ENCODE results near the gene TPRN. TPM values are rescaled to one million over a fixed set of nuclear protein-coding genes. Genes with fewer than 3 reads are reported as not detected.

The TPRN gene
- total RNA-seq, 1 experiment from 2014 or later = 17.6 TPM

DNA sequence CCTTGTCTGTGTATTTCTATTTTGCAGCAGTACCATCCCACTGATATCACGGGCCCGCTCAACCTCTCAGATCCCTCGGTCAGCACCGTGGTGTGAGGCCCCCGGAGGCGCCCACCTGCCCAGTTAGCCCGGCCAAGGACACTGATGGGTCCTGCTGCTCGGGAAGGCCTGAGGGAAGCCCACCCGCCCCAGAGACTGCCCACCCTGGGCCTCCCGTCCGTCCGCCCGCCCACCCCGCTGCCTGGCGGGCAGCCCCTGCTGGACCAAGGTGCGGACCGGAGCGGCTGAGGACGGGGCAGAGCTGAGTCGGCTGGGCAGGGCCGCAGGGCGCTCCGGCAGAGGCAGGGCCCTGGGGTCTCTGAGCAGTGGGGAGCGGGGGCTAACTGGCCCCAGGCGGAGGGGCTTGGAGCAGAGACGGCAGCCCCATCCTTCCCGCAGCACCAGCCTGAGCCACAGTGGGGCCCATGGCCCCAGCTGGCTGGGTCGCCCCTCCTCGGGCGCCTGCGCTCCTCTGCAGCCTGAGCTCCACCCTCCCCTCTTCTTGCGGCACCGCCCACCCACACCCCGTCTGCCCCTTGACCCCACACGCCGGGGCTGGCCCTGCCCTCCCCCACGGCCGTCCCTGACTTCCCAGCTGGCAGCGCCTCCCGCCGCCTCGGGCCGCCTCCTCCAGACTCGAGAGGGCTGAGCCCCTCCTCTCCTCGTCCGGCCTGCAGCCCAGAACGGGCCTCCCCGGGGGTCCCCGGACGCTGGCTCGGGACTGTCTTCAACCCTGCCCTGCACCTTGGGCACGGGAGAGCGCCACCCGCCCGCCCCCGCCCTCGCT, 32.6 kb downstream of the TPRN start:
- DNase-seq (ENCODE audit: low spot score) = peak; percentile 51
- in situ Hi-C loops (cut with HindIII; ENCODE audit: low sequenced_read_pairs) = loop anchor here (25.0 kb wide), 1 partner anchor 231 kb away; the partner anchor contains the start of genes C8G and FBXW5

DNA sequence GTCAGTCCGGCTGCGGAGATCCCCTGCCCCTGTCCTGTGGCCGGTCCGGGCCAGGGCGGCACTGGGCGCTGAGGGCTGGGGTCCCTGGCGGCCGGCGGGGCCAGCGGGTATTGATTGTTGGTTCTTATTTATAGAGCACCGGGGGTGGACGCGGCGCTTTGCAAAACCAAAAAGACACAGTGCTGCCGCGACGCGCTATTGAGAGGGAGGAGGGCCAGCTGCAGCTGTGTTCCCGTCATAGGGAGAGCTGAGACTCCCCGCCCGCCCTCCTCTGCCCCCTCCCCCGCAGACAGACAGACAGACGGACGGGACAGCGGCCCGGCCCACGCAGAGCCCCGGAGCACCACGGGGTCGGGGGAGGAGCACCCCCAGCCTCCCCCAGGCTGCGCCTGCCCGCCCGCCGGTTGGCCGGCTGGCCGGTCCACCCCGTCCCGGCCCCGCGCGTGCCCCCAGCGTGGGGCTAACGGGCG, 33.2 kb downstream of the TPRN start:
- in situ Hi-C loops (cut with HindIII; ENCODE audit: low sequenced_read_pairs) = loop anchor here (25.0 kb wide), 1 partner anchor 230 kb away; the partner anchor contains the start of genes C8G and FBXW5
- peak; percentile 45 for DNase-seq (ENCODE audit: low spot score)

DNA sequence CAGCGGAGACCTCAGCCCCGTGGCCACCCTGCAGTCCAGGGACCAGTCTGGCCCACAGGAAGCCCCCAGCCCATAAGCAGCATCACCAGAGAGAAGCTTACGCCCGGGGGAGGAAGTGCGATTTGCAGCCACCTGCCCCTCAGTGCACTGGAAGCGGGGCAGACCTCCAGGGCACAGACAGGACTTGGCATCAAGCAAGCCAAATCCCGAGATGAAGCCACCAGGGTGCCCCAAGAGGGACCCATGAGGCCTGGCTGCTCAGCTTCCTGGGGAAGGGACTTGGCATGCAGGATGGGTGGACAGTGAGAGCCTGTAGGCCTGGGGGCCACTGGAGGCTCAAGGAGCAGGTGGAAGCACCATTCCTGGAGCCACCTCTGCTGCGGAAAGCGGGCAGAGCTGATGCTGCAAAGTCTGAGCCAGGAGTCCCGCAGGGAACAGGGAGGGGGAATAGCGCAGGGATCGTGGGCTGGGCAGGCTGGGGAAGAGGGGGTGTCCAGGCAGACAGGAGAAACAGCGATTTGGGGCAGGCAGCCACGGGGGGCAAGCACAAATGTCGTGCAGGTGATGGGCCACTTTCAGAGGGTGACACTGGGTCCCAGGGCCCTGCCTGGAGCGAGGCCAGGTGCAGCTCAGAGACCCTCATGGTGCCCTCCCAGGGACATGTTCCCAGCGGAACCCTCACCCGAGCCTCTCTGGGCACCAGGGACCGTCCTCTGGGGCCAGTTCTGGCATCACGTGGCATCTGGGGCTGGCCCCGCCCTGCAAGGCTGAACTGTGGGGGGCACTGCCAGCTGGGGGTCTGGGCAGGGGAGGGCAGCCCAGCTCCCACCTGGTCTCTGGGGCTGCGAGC, 33.9 kb downstream of the TPRN start:
- peak; percentile 73 for DNase-seq (ENCODE audit: low spot score)
- in situ Hi-C loops (cut with HindIII; ENCODE audit: low sequenced_read_pairs) = loop anchor here (25.0 kb wide), 1 partner anchor 229 kb away; the partner anchor contains the start of genes C8G and FBXW5

DNA sequence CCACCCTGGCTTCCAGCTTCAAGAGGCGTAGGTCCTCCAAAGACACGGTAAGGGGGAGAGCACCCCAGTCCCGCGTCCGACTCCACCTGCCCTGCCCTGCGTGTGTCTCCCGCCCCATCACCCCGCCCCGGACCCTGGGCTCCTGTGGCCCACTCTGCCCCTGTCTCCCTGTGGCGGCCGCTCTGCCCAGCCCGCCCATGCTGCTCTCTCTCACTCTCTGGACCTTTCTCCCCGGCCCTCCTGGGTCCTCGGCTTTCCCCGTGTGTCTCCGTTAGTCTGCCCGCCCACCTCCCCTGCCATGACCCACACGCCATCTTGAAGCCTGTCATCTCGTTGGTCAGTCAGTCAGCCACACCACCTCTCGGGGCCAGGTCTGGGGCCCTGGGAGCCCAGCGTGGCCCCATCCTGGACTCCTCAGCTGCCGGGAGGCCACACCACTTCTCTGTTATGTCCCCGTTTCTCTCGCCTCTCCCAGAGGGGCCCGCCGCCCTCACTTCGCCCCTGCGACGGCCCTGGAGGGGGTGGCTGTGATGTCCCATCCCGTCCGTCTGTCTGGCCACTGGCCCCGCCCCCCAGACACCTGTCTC, 35.2 kb downstream of the TPRN start:
- in situ Hi-C loops (cut with HindIII; ENCODE audit: low sequenced_read_pairs) = loop anchor here (25.0 kb wide), 1 partner anchor 228 kb away; the partner anchor contains the start of genes C8G and FBXW5
- no peak for DNase-seq (ENCODE audit: low spot score)

DNA sequence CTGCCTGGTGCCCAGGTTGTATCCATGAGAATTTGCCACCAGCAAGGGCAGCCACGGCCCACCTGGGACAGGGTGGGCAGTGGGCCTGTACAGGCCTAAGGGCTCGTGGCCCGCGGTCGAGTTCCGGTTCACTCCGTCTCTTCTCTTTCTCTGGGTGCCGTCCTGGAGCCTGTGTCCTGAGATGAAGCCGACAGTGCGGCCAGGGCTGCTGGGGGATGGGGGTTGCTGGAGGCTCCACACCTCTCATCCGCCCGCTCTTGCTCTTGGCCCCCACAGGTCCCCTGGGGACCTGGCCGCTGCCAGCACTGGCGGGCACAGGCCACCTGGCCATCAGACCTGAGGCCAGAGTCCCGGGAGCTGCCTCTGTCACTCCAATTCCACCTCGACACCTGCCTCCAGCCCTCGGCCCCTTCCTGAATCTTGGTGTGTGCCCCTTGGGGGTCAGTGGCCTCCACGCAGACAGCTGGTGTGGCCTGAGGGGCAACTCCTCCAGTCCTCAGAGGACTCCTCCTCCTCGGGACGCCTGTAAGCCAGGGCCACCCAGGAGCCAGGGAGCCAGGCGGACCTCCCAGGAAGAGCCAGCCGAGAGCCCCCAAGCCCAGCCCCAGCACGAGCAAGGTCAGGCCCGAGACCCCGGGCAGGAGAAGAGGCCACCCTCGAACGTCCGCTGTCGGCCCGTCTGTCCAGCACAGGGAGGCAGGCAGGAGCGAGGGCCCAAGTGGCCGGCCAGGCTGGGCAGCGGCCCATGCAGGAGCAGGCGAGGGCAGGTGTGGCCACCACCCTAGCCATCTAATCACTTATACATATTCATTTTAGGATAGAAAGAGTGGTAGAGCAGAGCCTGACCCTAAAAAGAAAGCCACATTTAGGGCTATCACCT, 35.9 kb downstream of the TPRN start:
- in situ Hi-C loops (cut with HindIII; ENCODE audit: low sequenced_read_pairs) = loop anchor here (25.0 kb wide), 1 partner anchor 227 kb away; the partner anchor contains the start of genes C8G and FBXW5
- DNase-seq (ENCODE audit: low spot score) = no peak

DNA sequence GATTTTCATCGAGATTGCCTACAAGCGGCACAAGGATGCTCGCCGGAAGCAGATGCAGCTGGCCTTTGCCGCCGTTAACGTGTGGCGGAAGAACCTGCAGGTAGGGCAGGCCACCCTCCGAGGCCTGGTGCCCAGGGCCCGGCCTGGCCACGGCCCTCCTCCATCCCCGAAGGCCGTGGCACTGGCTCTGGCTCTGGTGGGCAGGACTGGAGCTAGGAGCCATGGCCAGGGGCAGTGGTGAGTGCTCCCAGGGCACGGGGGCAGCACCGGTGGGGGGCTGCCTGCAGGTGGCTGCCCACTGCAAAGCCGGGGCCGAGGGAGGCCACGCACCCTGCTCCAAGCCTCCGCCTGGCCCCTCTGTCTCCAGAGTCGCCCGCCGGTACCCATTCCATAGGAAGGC, 36.7 kb downstream of the TPRN start:
- no peak for DNase-seq (ENCODE audit: low spot score)
- in situ Hi-C loops (cut with HindIII; ENCODE audit: low sequenced_read_pairs) = loop anchor here (25.0 kb wide), 1 partner anchor 227 kb away; the partner anchor contains the start of genes C8G and FBXW5

DNA sequence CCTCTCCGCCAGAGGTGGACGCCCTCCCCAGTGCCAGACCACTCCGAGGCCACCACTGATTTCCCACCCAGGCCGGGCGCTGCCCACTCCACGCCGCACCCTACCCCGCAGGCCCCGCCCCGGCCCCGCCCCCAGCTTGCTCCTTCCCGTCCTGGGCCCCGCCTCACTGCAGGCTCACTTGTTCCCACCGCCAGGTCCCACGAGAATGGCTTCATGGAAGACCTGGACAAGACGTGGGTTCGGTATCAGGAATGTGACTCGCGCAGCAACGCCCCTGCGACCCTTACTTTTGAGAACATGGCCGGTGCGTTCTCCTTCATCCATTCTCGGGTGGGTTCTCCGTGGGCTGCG, 37.2 kb downstream of the TPRN start:
- no peak for DNase-seq (ENCODE audit: low spot score)

DNA sequence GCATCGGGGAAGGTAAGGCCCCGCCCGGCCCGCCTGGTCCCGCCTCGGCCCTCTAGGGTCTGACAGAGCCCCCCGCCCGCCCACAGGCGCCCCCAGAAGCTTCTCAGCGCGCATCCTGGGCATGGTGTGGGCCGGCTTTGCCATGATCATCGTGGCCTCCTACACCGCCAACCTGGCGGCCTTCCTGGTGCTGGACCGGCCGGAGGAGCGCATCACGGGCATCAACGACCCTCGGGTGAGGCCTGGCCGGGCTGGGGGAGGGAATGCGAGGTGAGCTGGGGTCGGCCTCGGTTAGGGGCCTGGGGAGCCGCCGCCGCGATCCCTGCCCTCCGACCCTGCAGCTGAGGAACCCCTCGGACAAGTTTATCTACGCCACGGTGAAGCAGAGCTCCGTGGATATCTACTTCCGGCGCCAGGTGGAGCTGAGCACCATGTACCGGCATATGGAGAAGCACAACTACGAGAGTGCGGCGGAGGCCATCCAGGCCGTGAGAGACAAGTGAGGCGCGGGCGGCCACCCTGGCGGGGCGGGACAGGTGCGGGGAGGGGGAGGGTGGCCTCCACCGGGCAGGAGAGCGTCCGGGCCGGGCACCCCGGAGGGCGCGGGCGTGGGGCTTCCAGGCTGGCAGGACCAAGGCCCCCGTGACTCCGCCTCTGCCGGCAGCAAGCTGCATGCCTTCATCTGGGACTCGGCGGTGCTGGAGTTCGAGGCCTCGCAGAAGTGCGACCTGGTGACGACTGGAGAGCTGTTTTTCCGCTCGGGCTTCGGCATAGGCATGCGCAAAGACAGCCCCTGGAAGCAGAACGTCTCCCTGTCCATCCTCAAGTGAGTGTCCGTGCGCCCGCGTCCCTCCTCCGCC, 37.8 kb downstream of the TPRN start:
- DNase-seq (ENCODE audit: low spot score) = no peak
- in situ Hi-C loops (cut with HindIII; ENCODE audit: low sequenced_read_pairs) = loop anchor here (25.0 kb wide), 1 partner anchor 225 kb away; the partner anchor contains the start of genes C8G and FBXW5

More for the DNA sequence above, 37.2 kb downstream of the TPRN start:
- in situ Hi-C loops (cut with HindIII; ENCODE audit: low sequenced_read_pairs) = loop anchor here (25.0 kb wide), 1 partner anchor 226 kb away; the partner anchor contains the start of genes C8G and FBXW5

DNA sequence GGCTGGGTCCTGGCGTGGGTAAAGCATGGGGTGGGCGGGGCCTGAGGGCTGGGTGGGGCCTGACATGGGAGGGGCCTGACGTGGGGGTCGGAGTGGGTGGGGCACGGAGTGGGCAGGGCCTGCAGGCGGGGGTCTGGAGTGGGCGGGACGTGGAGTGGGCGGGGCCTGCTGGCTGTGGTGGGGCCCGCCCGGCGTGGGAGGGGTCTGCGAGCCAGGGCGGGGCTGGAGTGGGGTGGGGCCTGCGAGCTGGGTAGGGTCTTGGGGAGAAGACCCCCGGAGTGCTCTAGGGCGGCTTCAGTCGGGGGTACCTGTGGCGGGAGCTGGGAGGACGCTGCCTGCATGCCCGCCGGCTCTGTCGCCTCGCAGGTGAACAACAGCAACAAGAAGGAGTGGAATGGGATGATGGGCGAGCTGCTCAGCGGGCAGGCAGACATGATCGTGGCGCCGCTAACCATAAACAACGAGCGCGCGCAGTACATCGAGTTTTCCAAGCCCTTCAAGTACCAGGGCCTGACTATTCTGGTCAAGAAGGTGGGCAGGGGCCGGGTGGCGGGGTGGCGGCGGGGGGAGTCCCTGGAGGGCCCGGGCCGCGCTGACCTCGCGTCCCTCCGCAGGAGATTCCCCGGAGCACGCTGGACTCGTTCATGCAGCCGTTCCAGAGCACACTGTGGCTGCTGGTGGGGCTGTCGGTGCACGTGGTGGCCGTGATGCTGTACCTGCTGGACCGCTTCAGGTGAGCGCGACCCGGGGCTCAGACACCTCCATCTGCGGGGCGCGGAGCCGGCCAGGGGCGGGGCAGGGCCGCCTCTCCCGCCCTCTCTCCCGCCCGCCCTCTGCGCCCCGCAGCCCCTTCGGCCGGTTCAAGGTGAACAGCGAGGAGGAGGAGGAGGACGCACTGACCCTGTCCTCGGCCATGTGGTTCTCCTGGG, 38.7 kb downstream of the TPRN start:
- DNase-seq (ENCODE audit: low spot score) = no peak
- in situ Hi-C loops (cut with HindIII; ENCODE audit: low sequenced_read_pairs) = loop anchor here (25.0 kb wide), 1 partner anchor 225 kb away; the partner anchor contains the start of genes C8G and FBXW5

DNA sequence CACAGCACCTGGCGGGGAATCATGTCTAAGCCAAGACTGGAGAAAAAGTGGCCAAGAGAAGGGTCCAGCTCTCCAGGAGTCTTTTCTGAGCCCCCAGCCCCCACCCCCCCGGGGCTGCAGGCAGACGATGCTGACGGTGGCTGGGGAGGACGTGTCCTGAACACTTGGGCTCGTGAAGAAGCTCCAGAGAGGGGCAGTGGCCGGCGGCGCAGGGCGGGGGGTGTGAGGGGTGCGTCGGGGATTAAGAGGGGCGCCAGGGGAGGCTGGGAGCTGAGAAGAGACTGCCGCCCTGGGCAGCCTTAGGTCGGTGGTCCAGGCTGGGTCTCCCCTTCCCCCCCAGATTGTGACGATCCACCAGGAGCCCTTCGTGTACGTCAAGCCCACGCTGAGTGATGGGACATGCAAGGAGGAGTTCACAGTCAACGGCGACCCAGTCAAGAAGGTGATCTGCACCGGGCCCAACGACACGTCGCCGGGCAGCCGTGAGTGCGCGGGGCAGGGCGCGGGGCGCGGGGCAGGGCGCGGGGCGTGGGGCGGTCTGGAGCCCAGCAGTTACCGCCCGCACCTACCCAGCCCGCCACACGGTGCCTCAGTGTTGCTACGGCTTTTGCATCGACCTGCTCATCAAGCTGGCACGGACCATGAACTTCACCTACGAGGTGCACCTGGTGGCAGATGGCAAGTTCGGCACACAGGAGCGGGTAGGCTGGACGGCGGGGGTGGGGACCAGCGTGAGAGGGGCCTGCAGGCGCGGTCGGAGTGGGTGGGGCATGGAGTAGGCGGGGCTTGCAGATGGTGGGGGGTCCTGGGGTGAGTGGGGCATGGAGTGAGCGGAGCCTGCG, 39.6 kb downstream of the TPRN start:
- DNase-seq (ENCODE audit: low spot score) = no peak
- in situ Hi-C loops (cut with HindIII; ENCODE audit: low sequenced_read_pairs) = loop anchor here (25.0 kb wide), 1 partner anchor 224 kb away; the partner anchor contains the start of genes C8G and FBXW5

DNA sequence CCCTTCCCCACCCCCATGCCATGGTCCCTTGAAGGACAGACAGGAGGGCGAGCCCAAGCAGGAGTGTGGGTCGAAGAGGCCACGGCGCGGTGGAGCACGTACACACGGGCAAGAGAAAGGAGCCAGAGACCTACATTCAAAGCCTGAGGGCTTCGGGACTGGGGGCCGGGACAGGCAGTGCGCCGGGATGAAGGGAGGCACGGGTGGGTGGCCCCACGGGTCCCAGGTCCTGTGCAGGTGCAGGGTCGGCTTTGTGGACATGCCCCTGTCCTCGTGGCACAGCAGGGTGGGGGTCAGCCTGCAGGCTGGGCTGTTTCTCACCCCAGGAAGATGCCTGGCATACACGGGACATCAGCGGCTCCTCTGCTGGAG, 40.5 kb downstream of the TPRN start:
- in situ Hi-C loops (cut with HindIII; ENCODE audit: low sequenced_read_pairs) = loop anchor here (25.0 kb wide), 1 partner anchor 223 kb away; the partner anchor contains the start of genes C8G and FBXW5
- DNase-seq (ENCODE audit: low spot score) = no peak

DNA sequence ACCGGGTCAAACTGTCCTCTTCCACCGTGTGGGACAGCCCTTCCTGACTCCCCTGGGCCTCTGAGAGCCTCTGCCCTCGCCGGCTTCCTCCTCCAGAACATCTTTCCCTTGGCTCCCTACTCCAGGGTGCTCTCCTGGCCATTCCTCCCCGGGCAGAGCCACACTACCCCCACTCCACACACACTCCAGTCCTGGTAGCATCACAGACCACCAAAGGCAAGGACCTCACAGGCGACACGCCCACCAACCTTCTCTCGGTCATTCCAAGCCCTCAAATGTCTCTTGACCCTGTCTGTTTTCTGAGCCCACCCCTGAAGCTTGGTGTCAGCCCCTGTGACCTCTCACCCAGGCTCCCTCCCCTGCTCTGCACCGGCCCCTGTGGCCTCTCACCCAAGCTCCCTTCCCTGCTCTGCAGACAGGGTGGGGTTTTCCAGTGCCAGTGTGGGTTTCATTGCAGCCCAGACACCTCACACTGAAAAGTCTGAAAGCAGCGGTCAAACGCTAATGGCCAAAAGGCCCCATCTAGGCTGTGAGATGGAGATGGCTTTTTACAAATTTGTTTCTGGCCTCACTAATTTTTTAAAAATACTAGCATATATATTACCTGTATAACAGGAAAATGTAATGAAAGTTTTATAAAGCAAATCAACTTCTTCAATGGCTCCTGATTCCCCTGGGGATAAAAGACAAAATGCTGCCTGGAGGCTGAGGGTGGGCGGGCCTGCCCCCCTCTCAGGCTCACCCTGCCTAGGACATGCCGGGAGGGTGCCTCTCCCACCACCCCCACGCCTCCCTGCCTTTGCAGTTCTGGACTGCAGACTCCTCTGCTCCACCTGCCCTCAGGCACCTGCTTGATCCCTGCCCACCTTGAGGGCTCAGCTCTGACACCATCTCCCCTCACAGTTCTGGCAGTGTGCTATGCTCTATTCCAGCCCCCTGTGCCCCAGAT, 41.2 kb downstream of the TPRN start:
- in situ Hi-C loops (cut with HindIII; ENCODE audit: low sequenced_read_pairs) = loop anchor here (25.0 kb wide), 1 partner anchor 222 kb away; the partner anchor contains the start of genes C8G and FBXW5
- no peak for DNase-seq (ENCODE audit: low spot score)

DNA sequence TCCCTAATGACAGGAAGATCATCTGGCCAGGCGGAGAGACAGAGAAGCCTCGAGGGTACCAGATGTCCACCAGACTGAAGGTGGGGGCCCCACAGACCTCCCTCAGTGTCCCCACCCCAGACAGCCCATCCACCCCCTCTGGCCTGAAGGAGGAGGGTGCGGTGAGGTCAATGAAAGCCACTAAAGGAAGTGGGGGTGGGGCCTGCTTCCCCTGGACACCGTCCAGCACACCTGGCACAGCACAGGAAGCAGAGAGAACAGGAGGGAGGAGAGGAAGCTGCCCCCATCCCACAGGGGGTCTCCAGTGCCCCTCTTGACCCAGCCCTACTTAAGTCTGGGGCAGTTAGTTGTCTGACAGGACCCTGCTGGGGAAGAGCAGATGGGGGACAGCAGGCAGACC, 41.9 kb downstream of the TPRN start:
- in situ Hi-C loops (cut with HindIII; ENCODE audit: low sequenced_read_pairs) = loop anchor here (25.0 kb wide), 1 partner anchor 221 kb away; the partner anchor contains the start of genes C8G and FBXW5
- DNase-seq (ENCODE audit: low spot score) = no peak

Measured in G401 (cell line).